HG03432 (cell line): ENCODE data around the gene GAGE10.
"Not testable (repeated sequence)": the region's sequence is repeated elsewhere in the genome, so short reads cannot be mapped to it uniquely, and the experiment has no call there.

Experiments
- ATAC-seq: cut with Tn5 transposase; IDR thresholded peaks from one replicate; pipeline ENCODE4 v1.9.1; 2021; ENCODE audit warnings: mild to moderate bottlenecking, moderate library complexity; ENCODE audit not compliant: unreplicated experiment

Gene GAGE10

GRCh38 chrX:49322266-49322665 is 18.8 kb downstream of the GAGE10 start:
- ATAC-seq, result not testable (repeated sequence)

GRCh38 chrX:49323735-49324134 is 20.3 kb downstream of the GAGE10 start:
- not testable (repeated sequence) for ATAC-seq

GRCh38 chrX:49330421-49330820 is 27.0 kb downstream of the GAGE10 start:
- not testable (repeated sequence) for ATAC-seq

GRCh38 chrX:49331282-49331681 is 27.8 kb downstream of the GAGE10 start, which contains the start of gene GAGE13:
TSS of gene GAGE13 (plus strand) at chrX:49331582. CDS start at chrX:49332738, 1,156 bp downstream.
- not testable (repeated sequence) for ATAC-seq

DNA sequence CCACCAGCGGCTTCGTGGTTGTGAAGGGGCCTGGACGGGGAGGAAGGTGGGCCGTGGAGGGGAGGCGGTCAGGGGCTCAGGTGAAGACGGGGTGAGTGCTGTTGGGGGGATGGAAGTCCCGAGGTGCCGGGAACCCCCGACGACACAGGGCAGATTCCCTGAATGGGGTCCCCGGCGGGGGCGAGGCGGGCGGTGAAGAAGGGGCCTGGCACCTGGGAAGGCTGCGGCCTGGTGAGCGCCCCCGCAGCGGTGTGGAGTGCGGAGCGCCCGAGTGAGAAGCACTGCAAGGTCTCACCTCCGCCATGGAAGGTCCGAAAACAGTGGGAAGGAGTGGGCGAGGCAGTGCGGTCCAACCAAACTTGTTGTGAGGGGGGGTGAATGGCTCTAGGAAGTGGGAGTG is 28.4 kb downstream of the GAGE10 start:
- ATAC-seq, result not testable (repeated sequence)

DNA sequence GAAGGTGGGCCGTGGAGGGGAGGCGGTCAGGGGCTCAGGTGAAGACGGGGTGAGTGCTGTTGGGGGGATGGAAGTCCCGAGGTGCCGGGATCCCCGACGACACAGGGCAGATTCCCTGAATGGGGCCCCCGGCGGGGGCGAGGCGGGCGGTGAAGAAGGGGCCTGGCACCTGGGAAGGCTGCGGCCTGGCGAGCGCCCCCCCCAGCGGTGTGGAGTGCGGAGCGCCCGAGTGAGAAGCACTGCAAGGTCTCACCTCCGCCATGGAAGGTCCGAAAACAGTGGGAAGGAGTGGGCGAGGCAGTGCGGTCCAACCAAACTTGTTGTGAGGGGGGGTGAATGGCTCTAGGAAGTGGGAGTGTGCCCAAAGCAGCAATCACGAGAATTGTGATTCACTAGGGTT is 38.0 kb downstream of the GAGE10 start:
- not testable (repeated sequence) for ATAC-seq

GRCh38 chrX:49344496-49345175 is 41.2 kb downstream of the GAGE10 start:
- ATAC-seq, result not testable (repeated sequence)

GRCh38 chrX:49345402-49345801 is 42.0 kb downstream of the GAGE10 start:
- not testable (repeated sequence) for ATAC-seq

GRCh38 chrX:49346150-49346549 is 42.7 kb downstream of the GAGE10 start:
- not testable (repeated sequence) for ATAC-seq
